GM18520 (cell line): ENCODE measurements around the gene MMS22L.
A peak's percentile ranks its signal among the peaks of the same experiment; 100 is the strongest.

Experiments used
- ATAC-seq: cut with Tn5 transposase; IDR thresholded peaks from one replicate; pipeline ENCODE4 v1.9.1; 2021; ENCODE audit not compliant: unreplicated experiment

MMS22L gene

GRCh38 chr6:97150932-97151331, 132.1 kb downstream of the MMS22L start:
- ATAC-seq, result no peak

- no peak for ATAC-seq
Observed at GRCh38 chr6:97147421-97147820, 135.6 kb downstream of the MMS22L start.

- no peak for ATAC-seq
Observed at GRCh38 chr6:97145691-97146090, 137.3 kb downstream of the MMS22L start.

- ATAC-seq, result no peak
Observed at GRCh38 chr6:97141756-97142155, 141.3 kb downstream of the MMS22L start.

GRCh38 chr6:97138581-97138980, 144.4 kb downstream of the MMS22L start:
- no peak for ATAC-seq

GRCh38 chr6:97136626-97137358, 146.2 kb downstream of the MMS22L start:
- ATAC-seq, result peak; percentile 57

GRCh38 chr6:97133067-97133466, 149.9 kb downstream of the MMS22L start:
- no peak for ATAC-seq

GRCh38 chr6:97129106-97129505, 153.9 kb downstream of the MMS22L start:
- ATAC-seq, result no peak

GRCh38 chr6:97128507-97128906, 154.5 kb downstream of the MMS22L start:
- ATAC-seq, result no peak

- ATAC-seq, result no peak
Observed at GRCh38 chr6:97123652-97124051, 159.4 kb downstream of the MMS22L start.

- no peak for ATAC-seq
Observed at GRCh38 chr6:97123112-97123511, 159.9 kb downstream of the MMS22L start.

- ATAC-seq, result no peak
Observed at GRCh38 chr6:97120511-97120910, 162.5 kb downstream of the MMS22L start.

GRCh38 chr6:97114645-97115044, 168.4 kb downstream of the MMS22L start:
- no peak for ATAC-seq

GRCh38 chr6:97113170-97113569, 169.8 kb downstream of the MMS22L start:
- peak; percentile 56 for ATAC-seq

- no peak for ATAC-seq
Observed at GRCh38 chr6:97111243-97111642, 171.8 kb downstream of the MMS22L start.

- ATAC-seq, result no peak
Observed at GRCh38 chr6:97110626-97111025, 172.4 kb downstream of the MMS22L start.

GRCh38 chr6:97110149-97110548, 172.9 kb downstream of the MMS22L start:
- ATAC-seq, result no peak

GRCh38 chr6:97109444-97109843, 173.6 kb downstream of the MMS22L start:
- ATAC-seq, result no peak

GRCh38 chr6:97102145-97102790, 180.7 kb downstream of the MMS22L start:
- ATAC-seq, result no peak

- ATAC-seq, result no peak
Observed at GRCh38 chr6:97100696-97101095, 182.3 kb downstream of the MMS22L start.

- no peak for ATAC-seq
Observed at GRCh38 chr6:97097068-97098047, 185.7 kb downstream of the MMS22L start.
